Testis (tissue), 2 donors: Measurements from ENCODE around the gene IL36G.

Experiments used
- CTCF ChIP-seq, 3 experiments: fragments of 450-650 bp in 2 of 3; fragments of 200-600 bp in 1 of 3; sonication (generic) in 1 of 3; IDR thresholded peaks; one replicate each; pipeline ENCODE4 v1.5.1; 2016 to 2019; ENCODE audit warnings: antibody characterized with exemption in 3 of 3, mild to moderate bottlenecking in 2 of 3, moderate library complexity in 1 of 3
- POLR2A ChIP-seq: fragments of 450-650 bp; IDR thresholded peaks from one replicate; pipeline ENCODE4 v1.6.1; 2017; ENCODE audit warnings: antibody characterized with exemption, mild to moderate bottlenecking, moderate library complexity

GRCh38 chr2:112985090-112985489 lies 7.3 kb downstream of the IL36G start:
- TF ChIP-seq POLR2A (no peak), CTCF (IDR thresholded peaks at IDR 0.05) (no peak)
